SU-DHL-6 (cell line): ENCODE results near the gene TEC.

Experiments used
- H2AFZ ChIP-seq: fragments of 200-600 bp; sonication (generic); 2 replicates; pipeline ENCODE4 v1.6.1; 2014; ENCODE audit warnings: low read depth, mild to moderate bottlenecking, moderate library complexity, mixed read lengths, antibody characterized with exemption, low read length; ENCODE audit not compliant: severe bottlenecking
- H3F3A ChIP-seq: fragments of 200-600 bp; shearing (Covaris generic); 2 replicates; pipeline ENCODE4 v1.6.0; 2016; ENCODE audit warnings: antibody characterized with exemption, mild to moderate bottlenecking; ENCODE audit not compliant: insufficient read depth
- H3K27ac ChIP-seq: fragments of 200-600 bp; sonication (generic); 2 replicates; pipeline ENCODE4 v1.5.1; 2016; ENCODE audit warnings: low read depth, mild to moderate bottlenecking, low read length, moderate library complexity, mixed read lengths
- H3K27me3 ChIP-seq: fragments of 200-600 bp; sonication (generic), shearing (Covaris generic); 2 replicates; pipeline ENCODE4 v1.6.0; 2014; ENCODE audit warnings: mild to moderate bottlenecking, low read length
- H3K36me3 ChIP-seq: fragments of 200-600 bp; sonication (generic); 2 replicates; pipeline ENCODE4 v1.6.1; 2014; ENCODE audit warnings: mild to moderate bottlenecking, low read length, mixed read lengths
- H3K4me2 ChIP-seq: fragments of 300-600, 200-600 bp; shearing (Covaris generic), sonication (generic); 2 replicates; pipeline ENCODE4 v1.6.0; 2014; ENCODE audit warnings: low read length, low read depth, mild to moderate bottlenecking; ENCODE audit not compliant: poor library complexity, severe bottlenecking
- H3K4me3 ChIP-seq: fragments of 200-600 bp; sonication (generic); 2 replicates; pipeline ENCODE4 v1.5.1; 2014; ENCODE audit warnings: antibody characterized with exemption, low read length, mild to moderate bottlenecking, mixed read lengths; ENCODE audit not compliant: insufficient read depth, poor library complexity, severe bottlenecking
- H3K79me2 ChIP-seq: fragments of 200-600 bp; sonication (generic); 2 replicates; pipeline ENCODE4 v1.6.1; 2014; ENCODE audit warnings: mild to moderate bottlenecking, low read length, moderate library complexity; ENCODE audit not compliant: insufficient read depth
- H3K9ac ChIP-seq: fragments of 200-600 bp; sonication (generic); 2 replicates; pipeline ENCODE4 v1.7.0; 2014; ENCODE audit warnings: mild to moderate bottlenecking, low read length
- H3K9me2 ChIP-seq: fragments of 200-600 bp; sonication (generic); replicated peaks from 2 replicates; pipeline ENCODE4 v1.6.1; 2014; ENCODE audit warnings: low read length; ENCODE audit not compliant: insufficient read depth
- H3K9me3 ChIP-seq: fragments of 200-600 bp; sonication (generic); 2 replicates; pipeline ENCODE4 v1.6.1; 2014; ENCODE audit warnings: low read length, mixed read lengths; ENCODE audit not compliant: insufficient read depth
- H4K20me1 ChIP-seq: fragments of 200-600 bp; sonication (generic); 2 replicates; pipeline ENCODE4 v1.6.1; 2014; ENCODE audit warnings: low read depth, mild to moderate bottlenecking, antibody characterized with exemption, low read length, moderate library complexity, mixed read lengths
- CTCF ChIP-seq: fragments of 200-600 bp; sonication (generic); IDR thresholded peaks from one replicate; pipeline ENCODE4 v1.5.1; 2017; ENCODE audit warnings: antibody characterized with exemption, mild to moderate bottlenecking, low read length, moderate library complexity; ENCODE audit not compliant: insufficient read depth, poor library complexity, severe bottlenecking
- EZH2phosphoT487 ChIP-seq: fragments of 200-600 bp; sonication (generic), shearing (Covaris generic); conservative IDR thresholded peaks from 2 replicates; pipeline ENCODE4 v1.6.1; 2018; ENCODE audit warnings: mild to moderate bottlenecking, antibody characterized with exemption, low read length, moderate library complexity, mixed read lengths

The TEC gene

GRCh38 chr4:48227662-48228061, 42.0 kb downstream of the TEC start:
- Histone ChIP-seq H3K9me2 (no peaks in the 10 kb centered on the region), H3K79me2 (peaks cover 91% of the 10 kb centered on the region), H3K27me3 (no peaks in the 10 kb centered on the region), H3K4me3 (no peak overlapping the region), H3K27ac (no peak overlapping the region), H3F3A (no peaks in the 10 kb centered on the region), H3K4me2 (no peak overlapping the region), H3K36me3 (peaks cover 16% of the 10 kb centered on the region), H3K9ac (no peak overlapping the region), H4K20me1 (no peaks in the 10 kb centered on the region), H2AFZ (no peak overlapping the region), H3K9me3 (no peaks in the 10 kb centered on the region)
- TF ChIP-seq CTCF (no peak), EZH2phosphoT487 (no peak)

GRCh38 chr4:48226199-48226598, 43.4 kb downstream of the TEC start:
- no peaks in the 10 kb centered on the region for H3F3A ChIP-seq
- no peaks in the 10 kb centered on the region for H3K9me3 ChIP-seq
- H4K20me1 ChIP-seq = no peaks in the 10 kb centered on the region
- H3K27me3 ChIP-seq = no peaks in the 10 kb centered on the region
- H3K27ac ChIP-seq = no peak overlapping the region; the same call in 1 of the 2 replicates
- no peak overlapping the region for H2AFZ ChIP-seq
- peaks cover 91% of the 10 kb centered on the region for H3K79me2 ChIP-seq
- H3K9ac ChIP-seq = no peak overlapping the region
- H3K4me3 ChIP-seq = no peak overlapping the region
- H3K9me2 ChIP-seq = no peaks in the 10 kb centered on the region
- peaks cover 16% of the 10 kb centered on the region for H3K36me3 ChIP-seq
- TF ChIP-seq CTCF (no peak), EZH2phosphoT487 (no peak)
- H3K4me2 ChIP-seq = no peak overlapping the region

- no peaks in the 10 kb centered on the region for H3K27me3 ChIP-seq
- H3K9ac ChIP-seq = no peak overlapping the region
- no peak overlapping the region for H3K4me3 ChIP-seq
- H3K4me2 ChIP-seq = no peak overlapping the region
- no peak overlapping the region for H2AFZ ChIP-seq
- TF ChIP-seq EZH2phosphoT487 = no peak
- no peak for TF ChIP-seq CTCF
- H3K36me3 ChIP-seq = peaks cover 16% of the 10 kb centered on the region
- no peaks in the 10 kb centered on the region for H3K9me3 ChIP-seq
- peaks cover 91% of the 10 kb centered on the region for H3K79me2 ChIP-seq
- H3K9me2 ChIP-seq = no peaks in the 10 kb centered on the region
- no peaks in the 10 kb centered on the region for H3F3A ChIP-seq
- no peaks in the 10 kb centered on the region for H4K20me1 ChIP-seq
- no peak overlapping the region for H3K27ac ChIP-seq
Observed at GRCh38 chr4:48225368-48226141, 44.1 kb downstream of the TEC start.
